Stimulated activated memory B cell treated with anti-CD40 and anti-IgM and Interleukin-4, amounts not matched to agents 10 μg/mL and 1 μg/mL and 100 μg/mL, for 72 hours (primary cell): ENCODE results near the gene SLC35A3.
A peak's percentile ranks its signal among the peaks of the same experiment; 100 is the strongest.

Experiments used
- ATAC-seq: fragments of 150-1000 bp; cut with Tn5 transposase; 2 replicates; pipeline ENCODE4 v1.10.0; 2021
- H3K27ac Mint-ChIP-seq: one replicate; pipeline ENCODE4 v1.8.0; 2022; ENCODE audit warnings: mild to moderate bottlenecking, mixed read lengths
- H3K27me3 Mint-ChIP-seq: one replicate; pipeline ENCODE4 v1.8.0; 2022; ENCODE audit warnings: mixed read lengths
- H3K36me3 Mint-ChIP-seq: one replicate; pipeline ENCODE4 v1.8.0; 2022; ENCODE audit warnings: mixed read lengths
- H3K4me1 Mint-ChIP-seq: one replicate; pipeline ENCODE4 v1.8.0; 2022; ENCODE audit warnings: mixed read lengths
- H3K4me3 Mint-ChIP-seq: one replicate; pipeline ENCODE4 v1.8.0; 2022; ENCODE audit warnings: mild to moderate bottlenecking, moderate library complexity, mixed read lengths
- H3K9me3 Mint-ChIP-seq: one replicate; pipeline ENCODE4 v1.8.0; 2022; ENCODE audit warnings: mixed read lengths

SLC35A3 gene

DNA sequence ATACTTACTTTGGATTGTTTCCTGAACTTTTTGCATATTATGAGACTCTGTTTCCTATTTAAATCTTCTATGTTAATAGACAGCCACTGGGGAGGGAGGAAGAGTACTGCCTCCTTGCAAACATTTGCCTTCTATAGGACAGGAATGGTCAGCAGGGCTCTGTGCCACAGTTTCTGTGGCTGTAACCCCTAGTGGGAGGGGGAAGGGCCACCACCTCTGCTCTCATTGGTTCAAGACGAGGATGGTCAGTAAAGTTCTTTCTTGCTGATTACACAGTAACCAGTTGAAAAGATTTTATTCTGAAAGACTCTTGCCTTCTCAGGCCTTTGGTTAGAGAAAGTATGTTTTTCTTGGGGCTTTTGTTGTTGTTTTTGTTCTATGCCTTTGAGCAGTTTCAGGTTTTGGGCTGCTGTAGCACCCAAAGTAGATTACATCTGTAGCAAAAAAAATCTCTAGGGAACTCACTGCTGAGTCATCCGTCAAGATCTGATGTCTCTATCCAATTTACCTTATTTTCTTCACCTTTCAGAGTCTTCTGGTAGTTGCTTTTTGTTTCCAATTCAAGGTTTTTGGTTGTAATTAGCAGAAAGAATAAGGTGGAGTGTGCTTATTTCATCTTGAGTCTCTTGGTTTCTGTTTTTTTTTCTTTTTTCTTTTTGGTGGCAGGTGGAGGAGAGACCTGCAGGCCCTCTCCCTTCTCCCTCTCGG lies 23.1 kb downstream of the SLC35A3 start:
- Mint-ChIP-seq H3K4me1 (no peaks in the 10 kb centered on the region), H3K9me3 (peaks cover 5% of the 10 kb centered on the region), H3K27me3 (no peaks in the 10 kb centered on the region), H3K4me3 (no peak overlapping the region), H3K36me3 (peaks cover 68% of the 10 kb centered on the region), H3K27ac (no peak overlapping the region)
- no peak for ATAC-seq

GRCh38 chr1:99993468-99993845 lies 23.7 kb downstream of the SLC35A3 start:
- H3K27ac Mint-ChIP-seq = no peak overlapping the region
- H3K27me3 Mint-ChIP-seq = no peaks in the 10 kb centered on the region
- H3K9me3 Mint-ChIP-seq = peaks cover 4% of the 10 kb centered on the region
- H3K4me3 Mint-ChIP-seq = no peak overlapping the region
- H3K36me3 Mint-ChIP-seq = peaks cover 71% of the 10 kb centered on the region
- no peak for ATAC-seq
- H3K4me1 Mint-ChIP-seq = no peaks in the 10 kb centered on the region

GRCh38 chr1:99994496-99994895 lies 24.7 kb downstream of the SLC35A3 start:
- no peak overlapping the region for H3K27ac Mint-ChIP-seq
- no peaks in the 10 kb centered on the region for H3K27me3 Mint-ChIP-seq
- H3K9me3 Mint-ChIP-seq = no peaks in the 10 kb centered on the region
- peaks cover 66% of the 10 kb centered on the region for H3K36me3 Mint-ChIP-seq
- ATAC-seq = no peak
- no peaks in the 10 kb centered on the region for H3K4me1 Mint-ChIP-seq
- no peak overlapping the region for H3K4me3 Mint-ChIP-seq

- Mint-ChIP-seq H3K27me3 (no peaks in the 10 kb centered on the region), H3K36me3 (peaks cover 70% of the 10 kb centered on the region)
- no peak for ATAC-seq
These were observed 27.2 kb downstream of the SLC35A3 start for GRCh38 chr1:99996951-99997350.

DNA sequence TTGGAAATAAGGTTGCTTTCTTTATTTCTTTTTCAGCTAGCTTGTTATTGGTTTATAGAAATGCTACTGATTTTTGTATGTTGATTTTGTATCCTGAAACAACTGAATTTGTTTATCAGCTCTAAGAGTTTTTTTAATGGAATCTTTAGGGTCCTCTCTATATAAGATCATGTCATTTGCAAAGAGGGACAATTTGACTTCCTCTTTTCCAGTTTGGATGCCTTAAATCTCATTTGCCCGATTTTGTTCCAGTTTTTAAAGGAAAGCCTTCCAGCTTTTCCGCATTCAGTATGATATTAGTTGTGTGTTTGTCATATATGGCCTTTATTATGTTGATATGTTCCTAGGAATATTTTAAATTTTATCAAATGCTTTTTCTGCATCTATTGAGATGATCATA lies 31.7 kb downstream of the SLC35A3 start:
- Mint-ChIP-seq H3K36me3 (peaks cover 74% of the 10 kb centered on the region), H3K4me3 (no peak overlapping the region)

More at GRCh38 chr1:99996951-99997350, 27.2 kb downstream of the SLC35A3 start:
- Mint-ChIP-seq H3K4me1 (peaks cover 13% of the 10 kb centered on the region), H3K9me3 (no peaks in the 10 kb centered on the region), H3K27ac (no peak overlapping the region), H3K4me3 (no peak overlapping the region)

GRCh38 chr1:100005424-100005823 lies 35.6 kb downstream of the SLC35A3 start:
- Mint-ChIP-seq H3K27me3 (no peaks in the 10 kb centered on the region), H3K4me1 (peaks cover 31% of the 10 kb centered on the region), H3K36me3 (peaks cover 70% of the 10 kb centered on the region), H3K9me3 (peaks cover 14% of the 10 kb centered on the region), H3K27ac (no peak overlapping the region), H3K4me3 (no peak overlapping the region)
- no peak for ATAC-seq

More for the DNA sequence above, 31.7 kb downstream of the SLC35A3 start:
- no peaks in the 10 kb centered on the region for H3K27me3 Mint-ChIP-seq
- H3K4me1 Mint-ChIP-seq = peaks cover 31% of the 10 kb centered on the region
- H3K9me3 Mint-ChIP-seq = peaks cover 14% of the 10 kb centered on the region
- H3K27ac Mint-ChIP-seq = no peak overlapping the region
- no peak for ATAC-seq

- no peak overlapping the region for H3K27ac Mint-ChIP-seq
- no peaks in the 10 kb centered on the region for H3K27me3 Mint-ChIP-seq
- H3K9me3 Mint-ChIP-seq = peaks cover 14% of the 10 kb centered on the region
- peaks cover 58% of the 10 kb centered on the region for H3K36me3 Mint-ChIP-seq
- H3K4me1 Mint-ChIP-seq = peaks cover 21% of the 10 kb centered on the region
- no peak overlapping the region for H3K4me3 Mint-ChIP-seq
- ATAC-seq = no peak
These were observed 36.9 kb downstream of the SLC35A3 start for GRCh38 chr1:100006688-100007087.

GRCh38 chr1:100009458-100009857 lies 39.7 kb downstream of the SLC35A3 start:
- H3K27me3 Mint-ChIP-seq = no peaks in the 10 kb centered on the region
- H3K9me3 Mint-ChIP-seq = peaks cover 6% of the 10 kb centered on the region
- no peak overlapping the region for H3K27ac Mint-ChIP-seq
- peaks cover 30% of the 10 kb centered on the region for H3K36me3 Mint-ChIP-seq
- H3K4me1 Mint-ChIP-seq = no peaks in the 10 kb centered on the region
- no peak overlapping the region for H3K4me3 Mint-ChIP-seq
- no peak for ATAC-seq

- no peak overlapping the region for H3K4me3 Mint-ChIP-seq
- ATAC-seq = no peak
- H3K36me3 Mint-ChIP-seq = peaks cover 16% of the 10 kb centered on the region
- H3K9me3 Mint-ChIP-seq = peaks cover under 1% of the 10 kb centered on the region
- H3K27me3 Mint-ChIP-seq = no peaks in the 10 kb centered on the region
- H3K4me1 Mint-ChIP-seq = no peaks in the 10 kb centered on the region
- no peak overlapping the region for H3K27ac Mint-ChIP-seq
These were observed 41.0 kb downstream of the SLC35A3 start for GRCh38 chr1:100010804-100011203.

DNA sequence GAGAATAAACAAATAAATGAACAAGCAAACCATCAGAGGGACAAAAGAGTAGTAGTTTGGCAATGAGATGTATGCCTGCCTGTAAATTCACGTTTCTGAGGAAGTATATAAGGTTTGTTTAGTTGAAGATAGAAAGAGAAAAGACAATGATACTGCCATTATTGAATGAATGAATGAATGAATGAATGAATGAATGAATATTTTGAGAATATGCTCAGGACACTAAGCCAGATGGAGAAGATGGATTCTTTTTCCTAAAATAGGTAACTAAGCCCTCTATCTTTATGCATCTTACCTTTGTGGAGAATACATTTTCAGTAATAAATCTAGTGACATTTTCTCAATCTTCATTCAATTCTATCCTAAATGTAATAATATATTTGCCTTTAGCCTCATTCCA lies 49.4 kb downstream of the SLC35A3 start:
- no peaks in the 10 kb centered on the region for H3K9me3 Mint-ChIP-seq
- no peaks in the 10 kb centered on the region for H3K4me1 Mint-ChIP-seq
- H3K36me3 Mint-ChIP-seq = peaks cover 22% of the 10 kb centered on the region
- no peak for ATAC-seq
- no peak overlapping the region for H3K27ac Mint-ChIP-seq
- no peaks in the 10 kb centered on the region for H3K27me3 Mint-ChIP-seq
- H3K4me3 Mint-ChIP-seq = no peak overlapping the region

GRCh38 chr1:100023482-100023881 lies 53.7 kb downstream of the SLC35A3 start:
- Mint-ChIP-seq H3K4me1 (no peaks in the 10 kb centered on the region), H3K27me3 (no peaks in the 10 kb centered on the region), H3K4me3 (no peak overlapping the region), H3K36me3 (peaks cover 19% of the 10 kb centered on the region), H3K27ac (no peak overlapping the region), H3K9me3 (no peaks in the 10 kb centered on the region)
- no peak for ATAC-seq

DNA sequence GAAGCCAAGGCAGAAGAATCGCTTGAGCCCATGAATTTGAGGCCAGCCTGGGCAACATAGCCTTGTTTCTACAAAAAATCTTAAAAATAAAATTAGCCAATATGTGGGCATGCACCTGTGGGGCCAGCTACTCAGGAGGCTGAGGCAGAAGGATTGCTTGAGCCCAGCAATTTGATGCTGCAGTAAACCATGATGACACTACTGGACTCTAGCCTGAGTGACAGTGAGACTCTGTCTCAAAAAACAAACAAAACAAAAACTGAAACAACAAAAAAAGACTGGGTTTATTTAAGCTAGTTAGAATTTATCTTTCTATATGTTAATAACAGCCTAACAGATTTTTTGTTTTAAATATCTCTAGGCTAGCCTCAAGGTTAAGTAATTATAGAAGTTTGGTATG lies 57.4 kb downstream of the SLC35A3 start:
- no peaks in the 10 kb centered on the region for H3K27me3 Mint-ChIP-seq
- H3K4me3 Mint-ChIP-seq = no peak overlapping the region
- no peaks in the 10 kb centered on the region for H3K9me3 Mint-ChIP-seq
- H3K4me1 Mint-ChIP-seq = no peaks in the 10 kb centered on the region
- no peak overlapping the region for H3K27ac Mint-ChIP-seq
- peaks cover 15% of the 10 kb centered on the region for H3K36me3 Mint-ChIP-seq
- no peak for ATAC-seq

DNA sequence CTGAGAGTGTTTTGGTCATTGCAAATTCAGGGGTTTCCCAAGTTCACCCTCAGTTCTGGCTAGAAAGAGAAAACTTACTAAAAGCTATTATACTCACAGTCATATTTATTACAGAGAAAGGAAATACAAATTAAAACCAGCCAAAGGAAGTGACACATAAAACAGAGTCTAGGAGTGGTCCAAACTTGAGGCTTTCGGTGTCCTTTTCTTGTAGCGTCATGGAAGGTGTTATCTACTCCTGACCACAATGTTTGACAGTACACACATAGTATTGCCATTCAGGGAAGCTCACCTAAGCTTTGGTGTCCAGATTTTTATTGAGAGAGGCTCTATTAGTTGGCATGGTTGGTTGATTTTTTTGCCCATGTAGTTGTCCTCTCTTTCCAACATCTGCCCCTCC lies 59.0 kb downstream of the SLC35A3 start:
- Mint-ChIP-seq H3K9me3 (no peaks in the 10 kb centered on the region), H3K36me3 (peaks cover 11% of the 10 kb centered on the region), H3K4me3 (no peak overlapping the region), H3K27ac (no peak overlapping the region), H3K27me3 (no peaks in the 10 kb centered on the region), H3K4me1 (no peaks in the 10 kb centered on the region)
- ATAC-seq = no peak

- ATAC-seq = no peak
- Mint-ChIP-seq H3K27ac (peak overlapping the region; percentile 84), H3K36me3 (peaks cover 10% of the 10 kb centered on the region), H3K27me3 (no peaks in the 10 kb centered on the region), H3K9me3 (no peaks in the 10 kb centered on the region), H3K4me3 (no peak overlapping the region), H3K4me1 (peaks cover 28% of the 10 kb centered on the region)
These were observed 64.7 kb downstream of the SLC35A3 start for GRCh38 chr1:100034470-100034869.

- peaks cover 10% of the 10 kb centered on the region for H3K36me3 Mint-ChIP-seq
These were observed 65.4 kb downstream of the SLC35A3 start for GRCh38 chr1:100035214-100035613.

More at GRCh38 chr1:100035214-100035613, 65.4 kb downstream of the SLC35A3 start:
- H3K4me3 Mint-ChIP-seq = no peak overlapping the region
- no peak for ATAC-seq
- H3K27ac Mint-ChIP-seq = peak overlapping the region; percentile 84
- H3K9me3 Mint-ChIP-seq = no peaks in the 10 kb centered on the region
- H3K4me1 Mint-ChIP-seq = peaks cover 35% of the 10 kb centered on the region
- H3K27me3 Mint-ChIP-seq = no peaks in the 10 kb centered on the region
